GM12878 (cell line): ENCODE data around the gene ARHGAP6.

ENCODE experiments used
- BCL11A ChIP-seq: IDR thresholded peaks from 2 replicates; pipeline ENCODE4 v1.6.1; 2011; ENCODE audit warnings: low read depth, low read length
- EP300 ChIP-seq, 2 experiments: fragments of 150-350 bp in 1 of 2; IDR thresholded peaks; 2 replicates each; pipeline ENCODE4 v1.6.1; 2011 to 2012; ENCODE audit warnings: low read depth in 2 of 2, low read length in 2 of 2, borderline replicate concordance in 1 of 2, improper control_type of control experiment in 1 of 2, inconsistent platforms in 1 of 2; ENCODE audit not compliant: control insufficient read depth in 1 of 2
- EZH2 ChIP-seq: IDR thresholded peaks from 2 replicates; pipeline ENCODE4 v1.6.1; 2012; ENCODE audit warnings: low read depth, mild to moderate bottlenecking, control low read depth, inconsistent platforms, low read length, borderline replicate concordance; ENCODE audit not compliant: control insufficient read depth
- NFYA ChIP-seq: IDR thresholded peaks from 2 replicates; pipeline ENCODE4 v1.6.1; 2011; ENCODE audit warnings: low read depth, mild to moderate bottlenecking, low read length, improper control_type of control experiment, borderline replicate concordance
- POLR2A ChIP-seq: IDR thresholded peaks from 2 replicates; pipeline ENCODE4 v1.6.1; 2011; ENCODE audit warnings: low read depth, mild to moderate bottlenecking, low read length
- TF ChIP-seq, protein P1 (sequence below): IDR thresholded peaks from 2 replicates; pipeline ENCODE4 v1.6.1; 2012; ENCODE audit warnings: low read depth, low read length, improper control_type of control experiment
- TF ChIP-seq, protein P2 (sequence below), 3 experiments: IDR thresholded peaks in 2 of 3; conservative IDR thresholded peaks in 1 of 3; 2 replicates each; pipeline ENCODE4 v1.5.1; 2011; ENCODE audit warnings: low read depth in 3 of 3, low read length in 3 of 3, mild to moderate bottlenecking in 3 of 3, control low read depth in 2 of 3, moderate library complexity in 2 of 3, inconsistent platforms in 1 of 3, mixed read lengths in 1 of 3; ENCODE audit not compliant: control insufficient read depth in 2 of 3, insufficient read depth in 1 of 3; ENCODE audit errors: extremely low read depth in 1 of 3
- TF ChIP-seq, protein P3 (sequence below): fragments of 450-650 bp; IDR thresholded peaks from 2 replicates; pipeline ENCODE4 v1.6.1; 2016; ENCODE audit warnings: mild to moderate bottlenecking

DNA sequence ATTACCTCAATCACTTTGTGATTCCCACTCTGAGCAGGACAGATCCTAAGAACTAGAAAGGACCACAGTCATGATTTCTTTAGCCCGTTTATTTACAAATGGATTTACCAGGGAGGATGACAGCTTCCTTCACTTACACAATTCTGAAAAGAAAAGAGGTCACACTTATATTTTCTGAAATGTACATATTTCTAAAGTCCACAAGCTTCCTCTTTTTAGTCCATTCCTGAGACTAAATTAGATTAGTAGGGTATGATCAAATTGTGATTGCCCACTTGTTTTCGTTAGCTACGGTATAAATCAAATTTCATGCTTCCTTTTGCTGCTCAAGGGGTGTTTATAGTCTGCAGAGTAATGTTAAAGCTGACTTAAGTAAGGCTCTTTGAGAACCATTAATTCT is 380.1 kb downstream of the ARHGAP6 start:
- TF ChIP-seq, protein P1, sequence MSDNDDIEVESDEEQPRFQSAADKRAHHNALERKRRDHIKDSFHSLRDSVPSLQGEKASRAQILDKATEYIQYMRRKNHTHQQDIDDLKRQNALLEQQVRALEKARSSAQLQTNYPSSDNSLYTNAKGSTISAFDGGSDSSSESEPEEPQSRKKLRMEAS: no peak
- no peak for TF ChIP-seq BCL11A
- no peak for TF ChIP-seq EP300 (IDR thresholded peaks at IDR 0.05; ENCODE audit: borderline replicate concordance in 1 of 2, control insufficient read depth in 1 of 2, low read depth in 2 of 2, low read length in 2 of 2)
- no peak for TF ChIP-seq POLR2A
- TF ChIP-seq, protein P2, sequence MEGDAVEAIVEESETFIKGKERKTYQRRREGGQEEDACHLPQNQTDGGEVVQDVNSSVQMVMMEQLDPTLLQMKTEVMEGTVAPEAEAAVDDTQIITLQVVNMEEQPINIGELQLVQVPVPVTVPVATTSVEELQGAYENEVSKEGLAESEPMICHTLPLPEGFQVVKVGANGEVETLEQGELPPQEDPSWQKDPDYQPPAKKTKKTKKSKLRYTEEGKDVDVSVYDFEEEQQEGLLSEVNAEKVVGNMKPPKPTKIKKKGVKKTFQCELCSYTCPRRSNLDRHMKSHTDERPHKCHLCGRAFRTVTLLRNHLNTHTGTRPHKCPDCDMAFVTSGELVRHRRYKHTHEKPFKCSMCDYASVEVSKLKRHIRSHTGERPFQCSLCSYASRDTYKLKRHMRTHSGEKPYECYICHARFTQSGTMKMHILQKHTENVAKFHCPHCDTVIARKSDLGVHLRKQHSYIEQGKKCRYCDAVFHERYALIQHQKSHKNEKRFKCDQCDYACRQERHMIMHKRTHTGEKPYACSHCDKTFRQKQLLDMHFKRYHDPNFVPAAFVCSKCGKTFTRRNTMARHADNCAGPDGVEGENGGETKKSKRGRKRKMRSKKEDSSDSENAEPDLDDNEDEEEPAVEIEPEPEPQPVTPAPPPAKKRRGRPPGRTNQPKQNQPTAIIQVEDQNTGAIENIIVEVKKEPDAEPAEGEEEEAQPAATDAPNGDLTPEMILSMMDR (IDR thresholded peaks at IDR 0.05 in 2 of 3, conservative IDR thresholded peaks at IDR 0.05 in 1 of 3; ENCODE audit: control insufficient read depth in 2 of 3, extremely low read depth in 1 of 3, insufficient read depth in 1 of 3, low read depth in 3 of 3, low read length in 3 of 3): no peak
- TF ChIP-seq, protein P3, sequence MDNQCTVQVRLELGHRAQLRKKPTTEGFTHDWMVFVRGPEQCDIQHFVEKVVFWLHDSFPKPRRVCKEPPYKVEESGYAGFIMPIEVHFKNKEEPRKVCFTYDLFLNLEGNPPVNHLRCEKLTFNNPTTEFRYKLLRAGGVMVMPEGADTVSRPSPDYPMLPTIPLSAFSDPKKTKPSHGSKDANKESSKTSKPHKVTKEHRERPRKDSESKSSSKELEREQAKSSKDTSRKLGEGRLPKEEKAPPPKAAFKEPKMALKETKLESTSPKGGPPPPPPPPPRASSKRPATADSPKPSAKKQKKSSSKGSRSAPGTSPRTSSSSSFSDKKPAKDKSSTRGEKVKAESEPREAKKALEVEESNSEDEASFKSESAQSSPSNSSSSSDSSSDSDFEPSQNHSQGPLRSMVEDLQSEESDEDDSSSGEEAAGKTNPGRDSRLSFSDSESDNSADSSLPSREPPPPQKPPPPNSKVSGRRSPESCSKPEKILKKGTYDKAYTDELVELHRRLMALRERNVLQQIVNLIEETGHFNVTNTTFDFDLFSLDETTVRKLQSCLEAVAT: no peak
- no peak for TF ChIP-seq NFYA
- TF ChIP-seq EZH2: no peak
